ENCODE data around the gene ATP6V1F.

ATP6V1F gene

DNA sequence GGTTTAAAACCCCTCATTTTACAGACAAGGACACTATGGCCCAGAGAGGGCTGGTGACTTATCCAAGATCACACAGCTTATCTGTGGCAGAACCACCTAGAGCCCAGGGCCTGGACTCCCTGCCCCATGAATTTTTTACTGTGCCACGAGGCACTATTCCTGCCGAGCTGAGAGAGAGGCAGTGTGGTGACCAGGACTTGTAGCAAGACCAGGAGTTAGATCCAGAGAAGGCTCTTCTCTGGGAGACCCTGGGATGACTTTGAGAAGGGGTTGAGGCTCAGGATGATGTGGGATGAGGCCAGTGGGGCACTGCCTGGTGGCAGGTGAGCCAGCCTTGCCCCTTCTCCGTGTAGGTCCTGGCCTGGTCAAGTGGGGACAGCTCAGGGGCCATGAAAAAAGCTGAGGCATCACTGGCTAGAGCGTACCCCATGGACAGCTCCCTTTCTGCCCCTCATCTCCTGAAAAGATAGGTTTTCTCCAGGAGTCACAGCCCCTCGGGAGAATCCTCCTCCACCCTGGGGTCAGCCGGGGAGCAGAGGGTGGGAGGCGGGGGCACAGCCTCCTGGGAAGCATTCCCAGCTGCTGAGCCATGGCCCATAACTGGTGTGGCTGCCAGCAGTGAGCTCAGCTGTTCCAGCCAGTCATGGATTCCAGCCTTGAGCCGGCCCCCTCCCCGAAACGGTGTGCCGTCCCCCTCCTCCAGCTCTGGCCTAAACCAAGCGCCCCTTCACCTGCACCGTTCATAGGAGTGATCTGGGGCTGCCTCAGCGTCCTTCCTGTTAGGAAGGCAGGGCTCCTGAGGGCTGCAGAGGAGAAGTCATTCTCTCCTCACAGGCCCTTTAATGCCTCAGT is 26.6 kb upstream of the ATP6V1F start:
- no peak for DNase-seq

DNA sequence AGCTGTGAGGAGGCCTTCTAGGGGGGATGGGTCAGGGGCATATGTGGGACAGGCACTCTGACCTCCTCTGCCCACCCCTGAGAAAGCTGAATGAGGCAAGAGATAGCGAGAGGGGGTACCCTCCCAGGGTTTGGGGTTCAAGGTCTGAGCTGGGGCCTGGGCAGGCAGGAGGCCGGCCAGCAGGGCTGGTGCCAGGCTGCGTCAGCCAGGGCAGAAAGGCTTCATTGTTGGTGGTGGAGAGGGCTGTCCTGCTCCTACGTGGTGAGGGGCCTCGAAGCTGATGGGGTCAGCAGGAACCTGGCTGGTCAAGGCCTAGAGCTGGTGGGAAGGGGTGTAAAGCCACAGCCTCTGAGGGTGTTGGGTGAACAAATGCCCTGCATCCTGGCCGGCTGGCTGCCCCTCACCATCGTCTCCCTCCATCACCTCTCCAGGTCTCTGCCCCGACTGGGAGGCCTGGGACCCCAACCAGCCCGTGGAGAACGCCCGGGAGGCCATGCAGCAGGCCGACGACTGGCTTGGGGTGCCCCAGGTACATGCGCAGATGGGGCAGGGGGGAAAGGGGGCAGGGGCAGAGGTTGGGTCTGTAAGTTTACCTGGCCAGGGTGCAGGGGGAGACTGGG is 25.8 kb upstream of the ATP6V1F start:
- no peak for DNase-seq

DNA sequence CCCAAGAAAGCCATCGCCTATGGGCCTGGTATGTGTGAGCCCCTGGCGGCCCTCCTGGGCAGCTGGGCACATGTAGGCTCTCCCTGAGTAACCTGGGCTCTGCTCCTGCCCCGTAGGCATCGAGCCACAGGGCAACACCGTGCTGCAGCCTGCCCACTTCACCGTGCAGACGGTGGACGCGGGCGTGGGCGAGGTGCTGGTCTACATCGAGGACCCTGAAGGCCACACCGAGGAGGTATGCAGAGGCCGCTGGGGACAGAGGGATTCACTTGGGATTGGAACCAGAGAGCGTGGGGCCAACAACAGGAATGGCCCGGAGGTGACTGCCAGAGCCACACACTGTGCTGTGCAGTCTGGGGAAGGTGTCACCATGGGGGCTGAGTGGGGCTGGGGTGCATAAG is 25.1 kb upstream of the ATP6V1F start:
- no peak for DNase-seq

DNA sequence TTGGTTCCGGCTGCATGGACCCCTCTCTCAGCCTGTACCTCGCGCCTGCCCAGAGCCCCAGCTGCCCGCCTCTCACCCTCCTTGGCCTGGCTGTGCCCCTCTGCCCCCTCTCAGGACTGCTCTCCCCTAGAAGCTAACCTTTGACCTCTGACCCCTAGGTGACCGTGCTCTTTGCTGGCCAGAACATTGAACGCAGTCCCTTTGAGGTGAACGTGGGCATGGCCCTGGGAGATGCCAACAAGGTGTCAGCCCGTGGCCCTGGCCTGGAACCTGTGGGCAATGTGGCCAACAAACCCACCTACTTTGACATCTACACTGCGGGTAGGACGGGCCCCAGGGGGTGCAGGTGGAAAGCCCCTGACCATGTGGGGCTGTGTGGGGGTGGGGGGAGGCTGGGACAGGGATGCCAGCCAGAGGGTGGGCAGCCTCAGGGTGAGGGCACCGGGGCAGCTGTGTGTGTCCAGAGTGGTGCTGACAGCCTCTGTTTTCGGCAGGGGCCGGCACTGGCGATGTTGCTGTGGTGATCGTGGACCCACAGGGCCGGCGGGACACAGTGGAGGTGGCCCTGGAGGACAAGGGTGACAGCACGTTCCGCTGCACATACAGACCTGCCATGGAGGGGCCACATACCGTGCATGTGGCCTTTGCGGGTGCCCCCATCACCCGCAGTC is 24.4 kb upstream of the ATP6V1F start:
- DNase-seq: no peak

DNA sequence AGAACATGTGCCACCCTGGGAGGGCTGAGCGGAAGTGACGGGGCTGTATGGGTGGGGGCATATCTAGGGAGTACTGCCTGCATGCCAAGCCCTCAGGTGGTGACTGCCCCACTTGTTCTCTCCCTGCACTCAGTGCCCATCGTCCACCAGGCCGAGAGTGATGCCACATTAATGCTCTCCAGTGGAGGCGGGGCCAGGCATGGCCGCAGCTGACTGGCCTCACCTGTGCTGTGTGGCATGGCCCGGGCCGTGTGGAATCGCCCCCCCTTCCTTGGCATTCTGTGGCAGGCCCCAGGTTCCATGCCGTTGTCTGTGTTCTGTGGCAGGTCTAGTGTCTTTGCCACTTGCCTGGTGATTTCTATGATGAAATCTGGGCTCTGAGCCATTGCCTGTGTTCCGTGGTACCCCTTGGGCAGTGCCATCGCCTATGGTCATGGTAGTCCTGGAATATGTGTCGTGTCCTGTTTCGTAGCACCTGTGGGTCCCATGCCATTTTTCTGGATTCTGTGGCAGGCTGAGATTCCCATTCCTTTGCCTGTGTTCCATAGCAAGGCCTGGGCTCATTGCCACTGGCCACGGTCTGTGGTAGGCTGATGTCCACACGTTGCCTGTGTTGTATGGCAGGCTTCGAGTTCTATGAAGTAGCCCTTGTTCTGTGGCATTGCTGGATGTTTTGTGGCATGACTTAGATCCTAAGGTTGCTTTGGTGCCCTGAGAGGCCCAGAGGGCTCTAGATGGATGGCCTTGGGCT is 23.5 kb upstream of the ATP6V1F start:
- DNase-seq: no peak

DNA sequence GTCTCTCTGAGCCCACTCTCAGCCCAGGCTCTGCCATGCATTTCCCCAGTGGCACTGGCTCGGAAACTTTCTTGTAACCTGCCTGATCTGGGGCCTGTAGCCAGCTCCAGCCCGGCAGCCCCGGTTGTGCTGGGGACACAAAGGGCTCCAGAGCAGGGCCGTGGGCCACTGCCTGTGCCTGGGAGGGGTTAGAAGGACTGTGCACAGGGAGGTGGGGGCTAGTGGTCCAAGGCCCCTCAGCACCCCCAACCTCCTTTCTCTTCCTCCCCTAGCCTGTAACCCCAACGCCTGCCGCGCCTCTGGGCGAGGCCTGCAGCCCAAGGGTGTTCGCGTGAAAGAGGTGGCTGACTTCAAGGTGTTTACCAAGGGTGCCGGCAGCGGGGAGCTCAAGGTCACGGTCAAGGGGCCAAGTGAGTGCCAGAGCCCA is 22.9 kb upstream of the ATP6V1F start:
- no peak for DNase-seq

DNA sequence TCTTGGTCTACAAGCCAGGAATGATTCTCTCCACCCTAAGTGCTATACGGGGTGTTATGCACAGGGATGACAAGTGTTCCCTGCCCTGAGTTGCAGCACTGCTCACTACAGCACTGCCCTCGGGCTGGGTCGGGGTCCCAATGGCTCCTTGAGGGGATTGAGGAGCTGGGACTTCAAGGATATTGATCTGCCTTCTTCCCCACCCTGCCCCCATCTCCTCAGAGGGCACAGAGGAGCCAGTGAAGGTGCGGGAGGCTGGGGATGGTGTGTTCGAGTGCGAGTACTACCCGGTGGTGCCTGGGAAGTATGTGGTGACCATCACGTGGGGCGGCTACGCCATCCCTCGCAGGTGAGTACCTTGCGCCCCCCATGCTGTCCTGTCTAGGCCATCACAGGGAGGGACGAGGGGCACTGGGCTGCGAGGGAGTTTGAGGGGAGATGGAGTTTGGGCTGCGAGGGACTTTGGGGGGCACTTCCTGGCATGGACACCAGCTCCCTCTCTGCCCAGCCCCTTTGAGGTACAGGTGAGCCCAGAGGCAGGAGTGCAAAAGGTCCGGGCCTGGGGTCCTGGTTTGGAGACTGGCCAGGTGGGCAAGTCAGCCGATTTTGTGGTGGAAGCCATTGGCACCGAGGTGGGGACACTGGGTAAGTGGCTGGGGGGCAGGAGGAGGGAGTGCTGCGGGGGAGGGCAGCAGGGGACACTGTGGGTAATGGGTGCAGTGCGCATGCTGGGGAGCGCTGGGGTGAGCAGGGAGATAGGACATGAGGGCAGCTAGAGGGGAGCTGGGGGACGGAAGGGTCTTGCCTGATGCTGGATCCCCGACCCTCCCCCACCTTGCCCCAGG is 22.1 kb upstream of the ATP6V1F start:
- DNase-seq: no peak

DNA sequence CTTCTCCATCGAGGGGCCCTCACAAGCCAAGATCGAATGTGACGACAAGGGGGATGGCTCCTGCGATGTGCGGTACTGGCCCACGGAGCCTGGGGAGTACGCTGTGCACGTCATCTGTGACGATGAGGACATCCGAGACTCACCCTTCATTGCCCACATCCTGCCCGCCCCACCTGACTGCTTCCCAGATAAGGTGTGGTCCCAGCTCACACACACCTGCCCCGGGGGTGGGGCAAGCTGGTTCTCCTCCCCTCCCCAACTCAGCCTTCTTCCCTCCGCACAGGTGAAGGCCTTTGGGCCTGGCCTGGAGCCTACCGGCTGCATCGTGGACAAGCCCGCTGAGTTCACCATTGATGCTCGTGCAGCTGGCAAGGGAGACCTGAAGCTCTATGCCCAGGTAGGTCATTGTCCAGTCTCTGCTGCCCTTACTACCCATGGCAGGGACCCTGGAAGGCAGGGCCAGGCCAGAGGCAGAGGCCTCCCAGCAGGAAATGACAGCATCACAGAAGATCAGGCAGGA is 21.4 kb upstream of the ATP6V1F start:
- no peak for DNase-seq

DNA sequence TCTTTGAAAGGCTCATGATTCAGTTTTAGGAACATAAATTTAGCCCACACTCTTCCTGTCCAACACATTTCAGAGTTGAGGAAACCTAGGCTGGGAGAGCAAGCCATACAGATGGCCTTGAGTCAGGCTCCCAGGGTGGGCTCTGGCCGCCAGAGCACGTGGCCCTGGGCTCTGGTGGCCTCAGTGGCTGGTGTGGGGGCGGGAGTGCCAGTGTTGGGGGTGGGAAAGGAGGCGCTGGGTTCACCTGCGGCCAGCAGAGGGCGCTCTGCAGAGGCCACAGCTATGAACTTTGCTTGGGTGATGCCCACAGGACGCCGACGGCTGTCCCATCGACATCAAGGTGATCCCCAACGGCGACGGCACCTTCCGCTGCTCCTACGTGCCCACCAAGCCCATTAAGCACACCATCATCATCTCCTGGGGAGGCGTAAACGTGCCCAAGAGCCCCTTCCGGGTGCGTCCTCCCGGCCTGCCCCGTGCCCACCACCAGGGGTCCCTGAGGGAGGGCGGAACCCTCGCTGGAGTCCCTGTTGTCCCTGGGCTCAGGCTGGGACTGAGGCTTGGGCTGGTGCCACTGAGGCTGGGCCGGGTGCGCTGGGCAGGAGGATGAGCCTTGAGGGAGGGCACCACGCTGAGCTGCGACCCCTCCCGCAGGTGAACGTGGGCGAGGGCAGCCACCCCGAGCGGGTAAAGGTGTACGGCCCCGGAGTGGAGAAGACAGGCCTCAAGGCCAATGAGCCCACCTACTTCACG is 20.6 kb upstream of the ATP6V1F start:
- peak; percentile 71 to 72 for DNase-seq

DNA sequence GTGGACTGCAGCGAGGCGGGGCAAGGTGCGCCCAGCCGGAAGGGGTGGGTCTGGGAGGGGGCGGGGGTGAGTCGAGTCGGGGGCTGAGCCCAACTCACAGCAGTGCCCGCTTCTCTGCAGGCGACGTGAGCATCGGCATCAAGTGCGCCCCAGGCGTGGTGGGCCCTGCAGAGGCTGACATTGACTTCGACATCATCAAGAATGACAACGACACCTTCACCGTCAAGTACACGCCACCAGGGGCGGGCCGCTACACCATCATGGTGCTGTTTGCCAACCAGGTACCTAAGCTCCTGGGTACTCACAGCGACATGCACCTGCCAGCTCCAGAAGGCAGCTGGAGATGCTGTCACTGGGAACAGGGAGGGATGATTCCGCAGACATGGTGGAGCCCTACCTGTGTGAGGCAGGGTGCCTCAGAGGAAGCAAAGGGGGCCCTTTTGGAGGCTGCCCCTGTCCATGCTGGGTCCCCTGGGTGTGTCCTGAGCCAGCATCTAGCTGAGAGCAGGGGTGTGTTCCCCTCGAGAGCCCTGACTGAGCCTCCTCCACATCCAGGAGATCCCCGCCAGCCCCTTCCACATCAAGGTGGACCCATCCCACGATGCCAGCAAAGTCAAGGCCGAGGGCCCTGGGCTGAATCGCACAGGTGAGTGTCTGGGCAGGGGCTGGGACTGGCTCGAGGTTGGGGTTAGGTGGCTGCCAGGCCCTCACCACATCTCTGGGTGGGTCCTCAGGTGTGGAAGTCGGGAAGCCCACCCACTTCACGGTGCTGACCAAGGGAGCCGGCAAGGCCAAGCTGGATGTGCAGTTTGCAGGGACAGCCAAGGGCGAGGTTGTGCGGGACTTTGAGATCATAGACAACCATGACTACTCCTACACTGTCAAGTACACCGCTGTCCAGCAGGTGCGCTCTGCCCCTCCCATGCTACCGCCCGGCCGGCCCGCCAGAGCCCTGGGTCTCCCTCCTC is 19.7 kb upstream of the ATP6V1F start:
- no peak for DNase-seq

DNA sequence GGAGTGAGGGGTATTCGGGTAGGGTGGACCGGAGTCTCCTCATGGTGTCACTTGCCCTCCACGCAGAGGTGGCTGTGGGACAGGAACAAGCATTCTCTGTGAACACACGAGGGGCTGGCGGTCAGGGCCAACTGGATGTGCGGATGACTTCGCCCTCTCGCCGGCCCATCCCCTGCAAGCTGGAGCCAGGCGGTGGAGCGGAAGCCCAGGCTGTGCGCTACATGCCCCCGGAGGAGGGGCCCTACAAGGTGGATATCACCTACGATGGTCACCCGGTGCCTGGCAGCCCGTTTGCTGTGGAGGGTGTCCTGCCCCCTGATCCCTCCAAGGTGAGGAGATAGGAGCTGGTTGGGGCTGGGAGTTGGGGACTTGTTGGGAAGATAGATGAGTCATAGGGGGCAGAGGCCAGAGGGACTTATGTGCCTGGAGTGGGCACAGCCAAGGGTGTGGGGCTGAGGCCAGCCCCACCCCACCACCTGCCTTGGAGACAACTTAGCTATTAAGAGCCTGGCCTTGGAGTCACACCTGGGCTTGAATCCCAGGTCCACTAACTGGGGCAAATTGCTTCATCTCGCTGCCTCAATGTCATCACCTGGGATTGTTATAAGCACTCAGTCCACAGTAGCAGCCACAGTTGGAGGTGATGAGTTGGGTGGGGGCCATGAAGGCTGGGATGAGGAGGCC is 18.6 kb upstream of the ATP6V1F start:
- DNase-seq: no peak

DNA sequence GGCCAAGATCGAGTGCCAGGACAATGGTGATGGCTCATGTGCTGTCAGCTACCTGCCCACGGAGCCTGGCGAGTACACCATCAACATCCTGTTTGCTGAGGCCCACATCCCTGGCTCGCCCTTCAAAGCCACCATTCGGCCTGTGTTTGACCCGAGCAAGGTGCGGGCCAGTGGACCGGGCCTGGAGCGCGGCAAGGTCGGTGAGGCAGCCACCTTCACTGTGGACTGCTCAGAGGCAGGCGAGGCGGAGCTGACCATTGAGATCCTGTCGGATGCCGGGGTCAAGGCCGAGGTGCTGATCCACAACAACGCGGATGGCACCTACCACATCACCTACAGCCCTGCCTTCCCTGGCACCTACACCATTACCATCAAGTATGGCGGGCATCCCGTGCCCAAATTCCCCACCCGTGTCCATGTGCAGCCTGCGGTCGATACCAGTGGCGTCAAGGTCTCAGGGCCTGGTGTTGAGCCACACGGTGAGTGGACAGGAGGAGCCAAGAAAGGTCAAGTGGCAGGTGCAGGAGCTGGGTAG is 17.8 kb upstream of the ATP6V1F start:
- no peak for DNase-seq

DNA sequence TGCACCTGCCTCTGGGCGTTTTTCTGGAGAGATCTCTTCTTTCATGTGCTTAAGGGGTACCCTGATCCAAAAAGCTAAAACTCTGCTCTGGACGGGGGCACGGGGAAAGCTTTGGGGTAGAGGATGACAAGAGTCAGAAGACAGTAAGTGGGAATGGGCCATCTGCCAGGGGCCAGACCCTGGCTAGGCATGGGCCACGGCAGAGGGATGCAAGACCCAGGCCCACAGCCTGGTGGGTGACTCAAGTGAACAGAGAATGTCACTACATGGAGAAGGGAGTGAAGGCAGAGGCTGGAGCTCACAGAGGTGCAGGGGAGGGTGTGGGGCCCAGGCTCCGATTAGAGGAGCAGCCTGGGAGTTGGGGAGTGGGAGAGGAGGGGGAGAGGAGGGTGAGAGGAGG is 17.2 kb upstream of the ATP6V1F start:
- no peak for DNase-seq

DNA sequence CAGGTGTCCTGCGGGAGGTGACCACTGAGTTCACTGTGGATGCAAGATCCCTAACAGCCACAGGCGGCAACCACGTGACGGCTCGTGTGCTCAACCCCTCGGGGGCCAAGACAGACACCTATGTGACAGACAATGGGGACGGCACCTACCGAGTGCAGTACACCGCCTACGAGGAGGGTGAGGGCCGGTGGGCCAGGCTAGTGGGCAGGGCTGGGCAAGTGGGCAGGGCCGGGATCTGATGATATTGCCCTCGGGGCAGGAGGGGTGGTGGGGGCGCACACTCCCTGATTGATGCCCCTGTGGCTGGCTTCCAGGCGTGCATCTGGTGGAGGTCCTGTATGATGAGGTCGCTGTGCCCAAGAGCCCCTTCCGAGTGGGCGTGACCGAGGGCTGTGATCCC is 16.7 kb upstream of the ATP6V1F start:
- DNase-seq: no peak

DNA sequence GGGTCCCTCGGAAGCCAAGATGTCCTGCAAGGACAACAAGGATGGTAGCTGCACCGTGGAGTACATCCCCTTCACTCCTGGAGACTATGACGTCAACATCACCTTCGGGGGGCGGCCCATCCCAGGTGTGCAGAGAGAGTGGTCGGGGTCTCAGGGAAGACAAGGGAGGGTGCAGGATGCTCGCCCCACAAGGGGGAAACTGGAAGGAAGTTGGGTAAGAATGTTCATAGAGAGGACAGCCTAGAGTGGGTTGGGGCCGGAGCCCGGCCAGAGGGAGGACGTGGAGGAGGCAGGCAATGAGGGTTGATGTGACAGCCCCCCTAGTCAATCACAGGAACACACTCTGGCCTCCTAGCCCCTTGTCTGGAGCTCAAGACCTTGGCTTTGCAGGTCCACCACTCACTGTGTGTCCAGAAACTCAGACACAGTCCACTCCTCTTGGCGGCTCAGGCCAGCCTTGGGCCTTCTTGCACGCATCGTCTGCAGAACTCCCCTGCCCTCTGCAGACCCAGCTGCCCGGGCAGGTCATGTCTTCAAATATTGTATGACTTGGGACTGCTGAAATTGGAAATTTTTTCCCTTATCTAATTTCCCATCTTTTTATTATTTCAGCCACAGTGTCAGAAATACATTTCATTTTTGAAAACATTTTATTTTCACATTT is 15.7 kb upstream of the ATP6V1F start:
- no peak for DNase-seq

DNA sequence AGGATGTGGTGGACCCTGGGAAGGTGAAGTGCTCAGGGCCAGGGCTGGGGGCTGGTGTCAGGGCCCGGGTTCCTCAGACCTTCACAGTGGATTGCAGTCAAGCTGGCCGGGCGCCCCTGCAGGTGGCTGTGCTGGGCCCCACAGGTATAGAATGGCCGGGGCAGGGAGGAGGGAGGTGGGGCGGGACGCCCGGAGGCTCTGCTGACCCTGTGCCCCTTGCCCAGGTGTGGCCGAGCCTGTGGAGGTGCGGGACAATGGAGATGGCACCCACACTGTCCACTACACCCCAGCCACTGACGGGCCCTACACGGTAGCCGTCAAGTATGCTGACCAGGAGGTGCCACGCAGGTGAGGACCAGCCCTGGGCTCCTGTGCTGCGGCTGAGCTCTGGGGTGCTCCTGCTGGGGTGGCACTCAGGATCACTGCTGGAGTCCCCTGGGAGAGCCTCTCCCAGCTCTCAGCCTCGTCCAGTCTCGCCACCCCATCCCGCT is 14.9 kb upstream of the ATP6V1F start:
- DNase-seq: no peak

DNA sequence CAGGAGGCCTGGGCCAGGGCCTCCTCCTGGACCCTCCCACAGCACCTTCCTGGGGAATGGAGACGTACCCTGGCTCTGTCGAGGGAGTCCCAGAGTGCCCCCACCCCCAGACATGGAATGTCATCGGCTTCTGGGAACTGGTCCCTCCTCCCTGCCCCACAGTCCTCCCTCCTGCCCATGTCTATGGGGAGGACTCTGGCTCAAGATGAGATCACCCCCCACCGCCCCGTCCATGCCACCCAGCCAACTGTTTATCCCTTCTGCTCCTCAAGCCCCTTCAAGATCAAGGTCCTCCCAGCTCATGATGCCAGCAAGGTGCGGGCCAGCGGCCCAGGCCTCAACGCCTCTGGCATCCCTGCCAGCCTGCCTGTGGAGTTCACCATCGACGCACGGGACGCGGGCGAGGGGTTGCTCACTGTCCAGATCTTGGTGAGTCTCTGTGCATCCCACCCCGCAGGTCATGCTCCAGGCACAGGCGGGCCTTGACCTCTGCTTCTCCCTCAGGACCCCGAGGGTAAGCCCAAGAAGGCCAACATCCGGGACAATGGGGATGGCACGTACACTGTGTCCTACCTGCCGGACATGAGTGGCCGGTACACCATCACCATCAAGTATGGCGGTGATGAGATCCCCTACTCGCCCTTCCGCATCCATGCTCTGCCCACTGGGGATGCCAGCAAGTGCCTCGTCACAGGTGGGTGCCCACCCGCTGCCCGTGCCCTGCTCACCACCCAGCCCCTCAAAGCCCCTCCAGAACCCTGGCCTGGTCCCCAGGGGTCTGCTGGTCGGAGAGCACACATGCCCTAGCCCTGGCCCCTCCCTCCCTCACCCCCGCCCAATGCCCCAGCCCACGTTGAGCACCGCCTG is 14.1 kb upstream of the ATP6V1F start:
- no peak for DNase-seq

All from activated CD4-positive, alpha-beta T cell treated with anti-CD3 and anti-CD28 coated beads, Interleukin-2, amount 50 U/mL, for 48 hours (primary cell).